ENCODE measurements around the gene ARMC2. TPM values are rescaled to one million over a fixed set of nuclear protein-coding genes. Genes with fewer than 3 reads are reported as not detected.

Gene ARMC2
- total and polyA plus RNA-seq, 2 experiments from 2014 or later = 0.97 to 4.4 TPM

- TF ChIP-seq EZH2 (IDR thresholded peaks at IDR 0.05; ENCODE audit: insufficient read depth, poor library complexity, severe bottlenecking) (no peak), EZH2phosphoT487 (IDR thresholded peaks at IDR 0.05; ENCODE audit: insufficient read depth, low read depth) (no peak)
- no peaks in the 10 kb centered on the region for H3K36me3 ChIP-seq (ENCODE audit: low read depth)
- no peaks in the 10 kb centered on the region for H3K9me2 ChIP-seq (ENCODE audit: insufficient read depth)
- WGBS, 2 experiments (ENCODE audit: low coverage in 1 of 2, low lambda C conversion rate in 2 of 2, missing lambda C conversion rate in 2 of 2) = 82 to 84% methylated on average over 7 of the region's 7 CpGs
- H3K4me3 ChIP-seq = no peak overlapping the region
- no peak for DNase-seq
- H3K9ac ChIP-seq = no peak overlapping the region
- peaks cover 13% of the 10 kb centered on the region for H3K4me1 ChIP-seq (ENCODE audit: insufficient read depth)
- H3K9me3 ChIP-seq (ENCODE audit: low read depth) = no peaks in the 10 kb centered on the region
- in situ Hi-C loops (cut with MboI) = no loop called here
- no peak overlapping the region for H2AFZ ChIP-seq
- no peaks in the 10 kb centered on the region for H3K27me3 ChIP-seq (replicated peaks; ENCODE audit: insufficient read depth)
- no peaks in the 10 kb centered on the region for H4K20me1 ChIP-seq (ENCODE audit: insufficient read depth)
- H3K27ac ChIP-seq = no peak overlapping the region
- H3K4me2 ChIP-seq (ENCODE audit: unreplicated experiment) = no peak overlapping the region
- no peaks in the 10 kb centered on the region for H3K79me2 ChIP-seq (ENCODE audit: insufficient read depth)
- 0 out of 2 replicates have a peak, but pooled peaks cover 5% of the 10 kb centered on the region for H3F3A ChIP-seq (ENCODE audit: insufficient read depth)
Measured at GRCh38 chr6:108960601-108961000, 112.4 kb downstream of the ARMC2 start.

DNA sequence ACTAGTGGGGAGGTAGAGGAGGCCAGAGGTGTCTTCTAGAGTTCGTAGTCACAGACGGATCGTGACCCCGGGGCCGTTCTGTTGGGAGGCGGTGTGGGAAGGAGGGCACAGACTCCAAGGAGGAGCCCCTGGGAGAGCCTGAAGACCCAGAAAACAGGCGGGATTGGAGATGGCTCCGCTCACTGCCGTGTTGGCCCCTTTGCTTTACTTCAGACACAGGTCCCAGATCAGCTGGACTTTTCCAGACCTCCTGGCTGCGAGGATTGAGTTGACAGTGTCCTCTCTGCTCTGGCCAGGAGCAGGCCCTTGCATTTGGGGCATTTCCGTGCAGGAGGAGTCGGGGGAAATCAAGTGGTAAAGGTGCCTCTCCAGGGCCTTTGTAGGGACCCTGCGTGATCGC, 112.9 kb downstream of the ARMC2 start:
- no peak overlapping the region for H3K9ac ChIP-seq
- no peaks in the 10 kb centered on the region for H3K9me2 ChIP-seq (ENCODE audit: insufficient read depth)
- 96 to 97% methylated on average over 14 of the region's 14 CpGs for WGBS, 2 experiments (ENCODE audit: low coverage in 1 of 2, low lambda C conversion rate in 2 of 2, missing lambda C conversion rate in 2 of 2)
- in situ Hi-C loops (cut with MboI) = no loop called here
- TF ChIP-seq EZH2 (IDR thresholded peaks at IDR 0.05; ENCODE audit: insufficient read depth, poor library complexity, severe bottlenecking) (no peak), EZH2phosphoT487 (IDR thresholded peaks at IDR 0.05; ENCODE audit: insufficient read depth, low read depth) (no peak)
- no peaks in the 10 kb centered on the region for H4K20me1 ChIP-seq (ENCODE audit: insufficient read depth)
- no peak overlapping the region for H2AFZ ChIP-seq
- H3K4me2 ChIP-seq (ENCODE audit: unreplicated experiment) = no peak overlapping the region
- H3K27ac ChIP-seq = no peak overlapping the region
- no peaks in the 10 kb centered on the region for H3K36me3 ChIP-seq (ENCODE audit: low read depth)
- no peaks in the 10 kb centered on the region for H3K27me3 ChIP-seq (replicated peaks; ENCODE audit: insufficient read depth)
- H3K9me3 ChIP-seq (ENCODE audit: low read depth) = no peaks in the 10 kb centered on the region
- 0 out of 2 replicates have a peak, but pooled peaks cover 5% of the 10 kb centered on the region for H3F3A ChIP-seq (ENCODE audit: insufficient read depth)
- no peaks in the 10 kb centered on the region for H3K79me2 ChIP-seq (ENCODE audit: insufficient read depth)
- H3K4me1 ChIP-seq (ENCODE audit: insufficient read depth) = peaks cover 13% of the 10 kb centered on the region
- no peak for DNase-seq
- no peak overlapping the region for H3K4me3 ChIP-seq

DNA sequence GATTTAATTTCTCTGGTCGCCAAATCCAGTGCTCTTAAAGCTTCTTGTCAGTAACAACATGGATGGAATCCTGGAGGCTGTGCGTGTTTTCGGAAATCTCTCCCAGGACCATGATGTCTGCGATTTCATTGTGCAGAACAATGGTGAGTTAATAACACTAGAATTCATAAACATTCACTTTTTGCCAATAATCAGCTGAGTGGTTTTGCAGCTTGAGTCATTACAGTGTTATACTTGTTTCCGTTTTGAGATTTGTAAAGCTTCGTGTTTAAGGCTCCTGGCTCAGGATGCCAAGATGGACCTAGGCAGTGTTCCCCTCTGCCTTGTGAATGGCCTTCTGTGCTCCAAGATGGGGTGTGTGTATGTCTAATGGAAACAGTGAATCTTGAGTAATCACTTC, 113.8 kb downstream of the ARMC2 start:
- Histone ChIP-seq H3K9me2 (ENCODE audit: insufficient read depth) (no peaks in the 10 kb centered on the region), H4K20me1 (ENCODE audit: insufficient read depth) (no peaks in the 10 kb centered on the region), H3K9ac (no peak overlapping the region), H3F3A (ENCODE audit: insufficient read depth) (0 out of 2 replicates have a peak, but pooled peaks cover 5% of the 10 kb centered on the region), H3K4me3 (no peak overlapping the region), H3K27me3 (replicated peaks; ENCODE audit: insufficient read depth) (no peaks in the 10 kb centered on the region), H3K4me2 (ENCODE audit: unreplicated experiment) (no peak overlapping the region), H3K27ac (peak overlapping the region; percentile 33; the same call in 1 of the 2 replicates), H3K9me3 (ENCODE audit: low read depth) (no peaks in the 10 kb centered on the region), H2AFZ (no peak overlapping the region), H3K36me3 (ENCODE audit: low read depth) (no peaks in the 10 kb centered on the region), H3K4me1 (ENCODE audit: insufficient read depth) (peaks cover 13% of the 10 kb centered on the region), H3K79me2 (ENCODE audit: insufficient read depth) (no peaks in the 10 kb centered on the region)
- WGBS, 2 experiments (ENCODE audit: low coverage in 1 of 2, low lambda C conversion rate in 2 of 2, missing lambda C conversion rate in 2 of 2) = 42 to 46% methylated on average over 6 of the region's 6 CpGs
- no peak for TF ChIP-seq EZH2phosphoT487 (IDR thresholded peaks at IDR 0.05; ENCODE audit: insufficient read depth, low read depth)
- TF ChIP-seq EZH2 (IDR thresholded peaks at IDR 0.05; ENCODE audit: insufficient read depth, poor library complexity, severe bottlenecking) = no peak
- DNase-seq = peak; percentile 81
- in situ Hi-C loops (cut with MboI) = no loop called here

GRCh38 chr6:108966251-108966650, 118.0 kb downstream of the ARMC2 start:
- Histone ChIP-seq H3K4me3 (no peak overlapping the region), H3K79me2 (ENCODE audit: insufficient read depth) (no peaks in the 10 kb centered on the region), H2AFZ (no peak overlapping the region), H3K9ac (no peak overlapping the region), H3K27me3 (replicated peaks; ENCODE audit: insufficient read depth) (no peaks in the 10 kb centered on the region), H3K36me3 (ENCODE audit: low read depth) (no peaks in the 10 kb centered on the region), H3K4me1 (ENCODE audit: insufficient read depth) (peaks cover 23% of the 10 kb centered on the region), H3K9me2 (ENCODE audit: insufficient read depth) (no peaks in the 10 kb centered on the region), H3K27ac (no peak overlapping the region), H4K20me1 (ENCODE audit: insufficient read depth) (no peaks in the 10 kb centered on the region), H3K4me2 (ENCODE audit: unreplicated experiment) (no peak overlapping the region), H3K9me3 (ENCODE audit: low read depth) (no peaks in the 10 kb centered on the region), H3F3A (ENCODE audit: insufficient read depth) (peaks cover 13% of the 10 kb centered on the region)
- WGBS, 2 experiments (ENCODE audit: low coverage in 1 of 2, low lambda C conversion rate in 2 of 2, missing lambda C conversion rate in 2 of 2) = 94 to 95% methylated on average over 5 of the region's 5 CpGs
- TF ChIP-seq EZH2 (IDR thresholded peaks at IDR 0.05; ENCODE audit: insufficient read depth, poor library complexity, severe bottlenecking) (no peak), EZH2phosphoT487 (IDR thresholded peaks at IDR 0.05; ENCODE audit: insufficient read depth, low read depth) (no peak)
- in situ Hi-C loops (cut with MboI) = no loop called here
- no peak for DNase-seq

Data from GM23248 (cell line).